Adrenal gland (tissue), 12 donors: ENCODE results near the gene CCDC30. TPM values are rescaled to one million over a fixed set of nuclear protein-coding genes. Genes with fewer than 3 reads are reported as not detected.

Experiments
- DNase-seq, 7 donors: peaks; one replicate each; pipeline ENCODE4 v3.0.0-alpha.2; 2019 to 2020
- H3K27ac ChIP-seq, 5 donors: fragments of 200-600 bp; sonication (generic) in 4 of 5; 1 replicate in 3 of 5; 2 replicates in 2 of 5; pipeline versions ENCODE4 v1.5.1 to v1.8.0; 2016 to 2020; ENCODE audit warnings: mild to moderate bottlenecking in 1 of 5
- H3K27me3 ChIP-seq: fragments of 200-600 bp; 2 replicates; pipeline ENCODE4 v1.8.0; 2021
- H3K36me3 ChIP-seq, 2 donors: fragments of 200-600 bp; replicated peaks in 1 of 2; 1 replicate in 1 of 2; 2 replicates in 1 of 2; pipeline versions ENCODE4 v1.5.1 to v1.8.0; 2018 to 2022
- H3K4me1 ChIP-seq, 2 donors: fragments of 200-600 bp; replicated peaks in 1 of 2; 1 replicate in 1 of 2; 2 replicates in 1 of 2; pipeline versions ENCODE4 v1.5.1 to v1.8.0; 2018 to 2021
- H3K4me3 ChIP-seq, 4 donors: fragments of 200-600 bp; sonication (generic) in 3 of 4; one replicate each; pipeline ENCODE4 v1.5.1; 2016 to 2018
- H3K9me3 ChIP-seq, 3 donors: fragments of 200-600 bp; sonication (generic) in 1 of 3; replicated peaks in 1 of 3; 1 replicate in 2 of 3; 2 replicates in 1 of 3; pipeline versions ENCODE4 v1.5.1 to v1.8.0; 2016 to 2021
- POLR2A ChIP-seq, 2 donors: fragments of 450-650 bp; IDR thresholded peaks; one replicate each; pipeline ENCODE4 v1.6.1; 2017; ENCODE audit warnings: antibody characterized with exemption in 2 of 2, mild to moderate bottlenecking in 2 of 2, moderate library complexity in 1 of 2
- WGBS, 4 donors: extraction: QIAGEN DNeasy Blood & Tissue Kit in 2 of 4; methylation state at CpG; one replicate each; pipeline versions ENCODE4 v1.1.5 to v1.1.7; 2013 to 2017; 5-methylcytosine and 5-hydroxymethylcytosine counted together
- intact Hi-C, 2 donors: fragments of 100-400 bp; cut with DNase I; formaldehyde crosslinking; loops; one replicate each; pipeline versions ENCODE4 v1.14.1 to v1.15.0; 2022 to 2023
- polyA plus RNA-seq, 3 donors: library from polyadenylated mRNA; stranded (reverse); fragments of 200-250 nt in 2 of 3; fragments of 350-450 nt in 1 of 3; fragmentation: Illumina TruSeq in 1 of 3; extraction: RNeasy Lipid Tissue Mini Kit (QIAGEN cat#74804) in 1 of 3; gene quantifications; one replicate each; pipeline ENCODE4 v1.2.3, GENCODE V29; 2013 to 2014
- total RNA-seq, 9 donors: library from RNA; depleted of rRNA in 4 of 9; stranded (reverse); fragments of >200 nt in 4 of 9; fragments of 120-200 nt in 1 of 9; fragmentation: NEBNext Ultra II Directional in 1 of 9; extraction: Animal tissue kit (Norgen Biotek cat#: 25700) in 1 of 9; gene quantifications; one replicate each; pipeline versions ENCODE4 v1.1.0 to v1.2.4, GENCODE V29; 2013 to 2023
- TF ChIP-seq, protein P1 (sequence below), 6 experiments: fragments of 450-650 bp in 4 of 6; fragments of 200-600 bp in 2 of 6; sonication (generic) in 1 of 6; IDR thresholded peaks; 1 replicate in 5 of 6; 2 replicates in 1 of 6; pipeline versions ENCODE4 v1.5.1 to v1.8.0; 2016 to 2021; ENCODE audit warnings: antibody characterized with exemption in 6 of 6, mild to moderate bottlenecking in 2 of 6, moderate library complexity in 1 of 6
- donor health status: healthy with polysubstance abuse.
- donor health status: Bipolar disorder and iron deficiency.
- donor health status: DM: yes; HTN: yes; CAD: no.
- donor health status: DM: no; HTN: no; CAD: no.
- donor health status: DM: no; HTN: no; CAD: no.
- donor health status: DM: yes; HTN: yes; CAD: no.

Gene CCDC30
- total and polyA plus RNA-seq, 12 donors = 1.8 to 8.3 (median 4.0) TPM

GRCh38 chr1:42449256-42449655 lies 13.8 kb upstream of the CCDC30 start:
- no peaks in the 10 kb centered on the region for H3K4me1 ChIP-seq
- no peak for TF ChIP-seq POLR2A (IDR thresholded peaks at IDR 0.05)
- TF ChIP-seq, protein P1, sequence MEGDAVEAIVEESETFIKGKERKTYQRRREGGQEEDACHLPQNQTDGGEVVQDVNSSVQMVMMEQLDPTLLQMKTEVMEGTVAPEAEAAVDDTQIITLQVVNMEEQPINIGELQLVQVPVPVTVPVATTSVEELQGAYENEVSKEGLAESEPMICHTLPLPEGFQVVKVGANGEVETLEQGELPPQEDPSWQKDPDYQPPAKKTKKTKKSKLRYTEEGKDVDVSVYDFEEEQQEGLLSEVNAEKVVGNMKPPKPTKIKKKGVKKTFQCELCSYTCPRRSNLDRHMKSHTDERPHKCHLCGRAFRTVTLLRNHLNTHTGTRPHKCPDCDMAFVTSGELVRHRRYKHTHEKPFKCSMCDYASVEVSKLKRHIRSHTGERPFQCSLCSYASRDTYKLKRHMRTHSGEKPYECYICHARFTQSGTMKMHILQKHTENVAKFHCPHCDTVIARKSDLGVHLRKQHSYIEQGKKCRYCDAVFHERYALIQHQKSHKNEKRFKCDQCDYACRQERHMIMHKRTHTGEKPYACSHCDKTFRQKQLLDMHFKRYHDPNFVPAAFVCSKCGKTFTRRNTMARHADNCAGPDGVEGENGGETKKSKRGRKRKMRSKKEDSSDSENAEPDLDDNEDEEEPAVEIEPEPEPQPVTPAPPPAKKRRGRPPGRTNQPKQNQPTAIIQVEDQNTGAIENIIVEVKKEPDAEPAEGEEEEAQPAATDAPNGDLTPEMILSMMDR (IDR thresholded peaks at IDR 0.05) = no peak
- DNase-seq = no peak
- intact Hi-C loops = no loop called here
- no peak overlapping the region for H3K4me3 ChIP-seq
- H3K27me3 ChIP-seq = no peaks in the 10 kb centered on the region
- no peak overlapping the region for H3K27ac ChIP-seq
- no peaks in the 10 kb centered on the region for H3K9me3 ChIP-seq
- no peaks in the 10 kb centered on the region for H3K36me3 ChIP-seq

DNA sequence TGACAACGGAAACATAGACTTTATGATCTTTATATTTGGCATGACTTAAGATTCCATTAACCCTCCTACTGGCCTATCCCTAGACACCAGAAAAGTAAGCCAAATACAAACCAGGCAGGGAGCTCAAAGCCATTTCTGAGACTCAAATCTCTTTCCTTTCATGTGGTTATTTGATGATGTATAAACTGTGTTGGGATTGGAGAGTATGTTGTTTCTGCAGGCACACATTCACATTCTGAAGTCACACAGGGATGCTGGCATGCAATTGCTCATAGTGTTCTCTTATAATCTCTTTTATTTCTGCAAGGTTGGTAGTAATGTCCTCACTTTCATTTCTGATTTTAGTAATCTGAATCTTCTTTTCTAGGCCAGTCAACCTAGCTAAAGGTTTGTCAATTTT lies 13.0 kb upstream of the CCDC30 start:
- WGBS, 4 donors = 86 to 100% (median 88%) methylated on average over 1 of the region's 1 CpG
- Histone ChIP-seq H3K9me3 (no peaks in the 10 kb centered on the region), H3K27ac (no peak overlapping the region), H3K4me3 (no peak overlapping the region), H3K27me3 (no peaks in the 10 kb centered on the region), H3K36me3 (no peaks in the 10 kb centered on the region), H3K4me1 (no peaks in the 10 kb centered on the region)
- TF ChIP-seq, protein P1 (IDR thresholded peaks at IDR 0.05) = no peak
- intact Hi-C loops = no loop called here
- DNase-seq = no peak

- Histone ChIP-seq H3K36me3 (peaks cover 0 to 4% of the 10 kb centered on the region in 2 donors), H3K9me3 (no peaks in the 10 kb centered on the region), H3K4me3 (no peak overlapping the region), H3K4me1 (peaks cover 10 to 15% of the 10 kb centered on the region in 2 donors), H3K27ac (no peak overlapping the region), H3K27me3 (no peaks in the 10 kb centered on the region)
- no peak for TF ChIP-seq POLR2A (IDR thresholded peaks at IDR 0.05)
- TF ChIP-seq, protein P1 (IDR thresholded peaks at IDR 0.05) = no peak
- 84 to 94% (median 90%) methylated on average over 4 of the region's 4 CpGs for WGBS, 4 donors
- no peak for DNase-seq
- intact Hi-C loops = no loop called here
Measured at GRCh38 chr1:42453386-42453785, 9.7 kb upstream of the CCDC30 start.

DNA sequence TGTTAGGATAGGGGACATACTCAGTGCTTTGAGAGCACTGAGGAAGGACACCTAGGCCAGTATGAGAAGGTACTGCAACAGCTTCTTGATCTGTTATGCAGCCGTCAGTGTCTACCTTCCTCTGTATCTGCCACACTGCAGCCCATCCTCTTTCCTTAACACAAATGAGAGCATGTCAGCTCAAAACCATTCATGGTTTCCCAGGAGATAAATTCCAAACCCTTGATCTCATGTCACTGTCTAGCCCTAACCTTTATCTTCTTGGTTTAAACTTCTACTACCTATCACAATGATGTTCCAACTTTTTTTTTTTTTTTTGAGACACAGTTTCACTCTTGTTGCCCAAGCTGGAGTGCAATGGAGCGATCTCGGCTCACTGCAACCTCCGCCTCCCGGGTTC lies 8.7 kb upstream of the CCDC30 start:
- Histone ChIP-seq H3K27ac (no peak overlapping the region), H3K36me3 (peaks cover 0 to 6% of the 10 kb centered on the region in 2 donors), H3K27me3 (no peaks in the 10 kb centered on the region), H3K4me3 (no peak overlapping the region), H3K4me1 (peaks cover 10 to 15% of the 10 kb centered on the region in 2 donors), H3K9me3 (no peaks in the 10 kb centered on the region)
- DNase-seq = no peak
- intact Hi-C loops = no loop called here
- TF ChIP-seq, protein P1 (IDR thresholded peaks at IDR 0.05) = no peak
- TF ChIP-seq POLR2A (IDR thresholded peaks at IDR 0.05) = no peak
- 96 to 99% (median 97%) methylated on average over 5 of the region's 5 CpGs for WGBS, 4 donors
